Activated naive CD8-positive, alpha-beta T cell treated with anti-CD3 and anti-CD28 coated beads for 36 hours (primary cell): ENCODE data around the gene SYNJ1. TPM values are rescaled to one million over a fixed set of nuclear protein-coding genes. Genes with fewer than 3 reads are reported as not detected.
"Not testable (repeated sequence)": the region's sequence is repeated elsewhere in the genome, so short reads cannot be mapped to it uniquely, and the experiment has no call there.

Source experiments
- DNase-seq: peaks from one replicate; pipeline ENCODE4 v3.0.0; 2021
- H3K27ac Mint-ChIP-seq: one replicate; pipeline ENCODE4 v1.8.0; 2022; ENCODE audit warnings: mild to moderate bottlenecking, moderate library complexity, mixed read lengths
- H3K27me3 Mint-ChIP-seq: one replicate; pipeline ENCODE4 v1.8.0; 2022; ENCODE audit warnings: mild to moderate bottlenecking, mixed read lengths
- H3K36me3 Mint-ChIP-seq: one replicate; pipeline ENCODE4 v1.8.0; 2021; ENCODE audit warnings: mild to moderate bottlenecking, mixed read lengths
- H3K4me1 Mint-ChIP-seq: one replicate; pipeline ENCODE4 v1.8.0; 2021; ENCODE audit warnings: mixed read lengths
- H3K4me3 Mint-ChIP-seq: one replicate; pipeline ENCODE4 v1.8.0; 2022; ENCODE audit warnings: mild to moderate bottlenecking, moderate library complexity, mixed read lengths
- H3K9me3 Mint-ChIP-seq: one replicate; pipeline ENCODE4 v1.8.0; 2022; ENCODE audit warnings: mixed read lengths
- total RNA-seq, 2 experiments: library from RNA; stranded (reverse); gene quantifications; one replicate each; pipeline ENCODE4 v1.2.3, GENCODE V29; 2021

SYNJ1 gene
- total RNA-seq, 2 experiments from 2014 or later, result 6.3 to 6.6 TPM

- Mint-ChIP-seq H3K36me3 (peaks cover 3% of the 10 kb centered on the region), H3K4me3 (no peak overlapping the region), H3K4me1 (peaks cover 4% of the 10 kb centered on the region), H3K27me3 (peaks cover 17% of the 10 kb centered on the region), H3K9me3 (no peaks in the 10 kb centered on the region), H3K27ac (no peak overlapping the region)
- no peak for DNase-seq
Observed at GRCh38 chr21:32626621-32627196, 101.1 kb downstream of the SYNJ1 start.

GRCh38 chr21:32618218-32618617 lies 109.6 kb downstream of the SYNJ1 start:
- H3K4me3 Mint-ChIP-seq, H3K4me1 Mint-ChIP-seq, H3K36me3 Mint-ChIP-seq, H3K27ac Mint-ChIP-seq, DNase-seq, H3K9me3 Mint-ChIP-seq: not testable (repeated sequence)
- H3K27me3 Mint-ChIP-seq, result peaks cover 21% of the 10 kb centered on the region

GRCh38 chr21:32613436-32614043 lies 114.3 kb downstream of the SYNJ1 start:
- Mint-ChIP-seq H3K36me3 (peaks cover 3% of the 10 kb centered on the region), H3K4me1 (peaks cover 6% of the 10 kb centered on the region), H3K27me3 (peaks cover 7% of the 10 kb centered on the region), H3K27ac (peak overlapping the region; percentile 92), H3K9me3 (no peaks in the 10 kb centered on the region), H3K4me3 (peak overlapping the region; percentile 99)
- no peak for DNase-seq

GRCh38 chr21:32612999-32613337 lies 114.8 kb downstream of the SYNJ1 start:
- Mint-ChIP-seq H3K4me3 (peak overlapping the region; percentile 99), H3K4me1 (peaks cover 6% of the 10 kb centered on the region), H3K27me3 (peaks cover 1% of the 10 kb centered on the region), H3K27ac (peak overlapping the region; percentile 92), H3K36me3 (peaks cover 3% of the 10 kb centered on the region), H3K9me3 (no peaks in the 10 kb centered on the region)
- no peak for DNase-seq

GRCh38 chr21:32612075-32612998 lies 115.5 kb downstream of the SYNJ1 start, which contains the start of gene CFAP298:
Gene CFAP298, minus strand, starts transcription at chr21:32612377. Its CDS starts 134 bp downstream, at chr21:32612243.
- peak within 1 kb of the TSS; percentile 92 for H3K27ac Mint-ChIP-seq
- DNase-seq, result peak; percentile 89
- H3K4me1 Mint-ChIP-seq, result peaks cover 6% of the 10 kb centered on the region
- peak within 1 kb of the TSS; percentile 99 for H3K4me3 Mint-ChIP-seq
- H3K36me3 Mint-ChIP-seq, result peaks cover 4% of the 10 kb centered on the region
- no peaks in the 10 kb centered on the region for H3K27me3 Mint-ChIP-seq
- no peaks in the 10 kb centered on the region for H3K9me3 Mint-ChIP-seq

- Mint-ChIP-seq H3K4me3 (peak overlapping the region; percentile 99), H3K27ac (peak overlapping the region; percentile 92), H3K36me3 (peaks cover 6% of the 10 kb centered on the region), H3K4me1 (peaks cover 6% of the 10 kb centered on the region), H3K9me3 (no peaks in the 10 kb centered on the region), H3K27me3 (no peaks in the 10 kb centered on the region)
- DNase-seq, result peak; percentile 50
Observed at GRCh38 chr21:32611471-32611997, 116.3 kb downstream of the SYNJ1 start.

- peak overlapping the region; percentile 72 for H3K4me3 Mint-ChIP-seq
- not testable (repeated sequence) for H3K27me3 Mint-ChIP-seq, H3K9me3 Mint-ChIP-seq
Observed at GRCh38 chr21:32610940-32611339, 116.9 kb downstream of the SYNJ1 start.

GRCh38 chr21:32608851-32609250 lies 119.0 kb downstream of the SYNJ1 start:
- no peaks in the 10 kb centered on the region for H3K27me3 Mint-ChIP-seq
- H3K4me3 Mint-ChIP-seq, result no peak overlapping the region
- H3K9me3 Mint-ChIP-seq, result no peaks in the 10 kb centered on the region
- no peak overlapping the region for H3K27ac Mint-ChIP-seq
- H3K36me3 Mint-ChIP-seq, result peaks cover 17% of the 10 kb centered on the region
- H3K4me1 Mint-ChIP-seq, result peaks cover 6% of the 10 kb centered on the region
- DNase-seq, result no peak

More at GRCh38 chr21:32610940-32611339, 116.9 kb downstream of the SYNJ1 start:
- not testable (repeated sequence) for DNase-seq, H3K4me1 Mint-ChIP-seq, H3K36me3 Mint-ChIP-seq, H3K27ac Mint-ChIP-seq

GRCh38 chr21:32605469-32605868 lies 122.3 kb downstream of the SYNJ1 start:
- no peaks in the 10 kb centered on the region for H3K27me3 Mint-ChIP-seq
- H3K4me1 Mint-ChIP-seq, result peaks cover 2% of the 10 kb centered on the region
- no peaks in the 10 kb centered on the region for H3K9me3 Mint-ChIP-seq

GRCh38 chr21:32604464-32604863 lies 123.3 kb downstream of the SYNJ1 start:
- H3K4me1 Mint-ChIP-seq, result no peaks in the 10 kb centered on the region
- no peak overlapping the region for H3K27ac Mint-ChIP-seq
- peaks cover 20% of the 10 kb centered on the region for H3K36me3 Mint-ChIP-seq
- no peaks in the 10 kb centered on the region for H3K9me3 Mint-ChIP-seq
- DNase-seq, result no peak
- no peak overlapping the region for H3K4me3 Mint-ChIP-seq
- no peaks in the 10 kb centered on the region for H3K27me3 Mint-ChIP-seq

More at GRCh38 chr21:32605469-32605868, 122.3 kb downstream of the SYNJ1 start:
- no peak for DNase-seq
- Mint-ChIP-seq H3K36me3 (peaks cover 23% of the 10 kb centered on the region), H3K4me3 (no peak overlapping the region), H3K27ac (no peak overlapping the region)

GRCh38 chr21:32603131-32603530 lies 124.7 kb downstream of the SYNJ1 start:
- no peaks in the 10 kb centered on the region for H3K9me3 Mint-ChIP-seq

GRCh38 chr21:32602099-32602498 lies 125.7 kb downstream of the SYNJ1 start:
- Mint-ChIP-seq H3K9me3 (no peaks in the 10 kb centered on the region), H3K4me3 (no peak overlapping the region), H3K27me3 (no peaks in the 10 kb centered on the region), H3K36me3 (peaks cover 19% of the 10 kb centered on the region), H3K4me1 (no peaks in the 10 kb centered on the region), H3K27ac (no peak overlapping the region)
- DNase-seq, result no peak

More at GRCh38 chr21:32603131-32603530, 124.7 kb downstream of the SYNJ1 start:
- Mint-ChIP-seq H3K27me3 (no peaks in the 10 kb centered on the region), H3K4me1 (no peaks in the 10 kb centered on the region), H3K27ac (no peak overlapping the region), H3K36me3 (peaks cover 20% of the 10 kb centered on the region), H3K4me3 (no peak overlapping the region)
- DNase-seq, result no peak

- Mint-ChIP-seq H3K27ac (peak overlapping the region; percentile 38), H3K4me1 (peaks cover 2% of the 10 kb centered on the region), H3K27me3 (no peaks in the 10 kb centered on the region), H3K36me3 (peaks cover 9% of the 10 kb centered on the region), H3K9me3 (no peaks in the 10 kb centered on the region), H3K4me3 (no peak overlapping the region)
- no peak for DNase-seq
Observed at GRCh38 chr21:32599526-32599925, 128.3 kb downstream of the SYNJ1 start.

GRCh38 chr21:32599091-32599490 lies 128.7 kb downstream of the SYNJ1 start:
- Mint-ChIP-seq H3K27ac (peak overlapping the region; percentile 38), H3K4me3 (no peak overlapping the region), H3K4me1 (peaks cover 2% of the 10 kb centered on the region), H3K36me3 (peaks cover 6% of the 10 kb centered on the region), H3K27me3 (no peaks in the 10 kb centered on the region), H3K9me3 (no peaks in the 10 kb centered on the region)
- no peak for DNase-seq

GRCh38 chr21:32597205-32597604 lies 130.6 kb downstream of the SYNJ1 start:
- peaks cover 2% of the 10 kb centered on the region for H3K4me1 Mint-ChIP-seq
- no peak overlapping the region for H3K4me3 Mint-ChIP-seq
- H3K27me3 Mint-ChIP-seq, result no peaks in the 10 kb centered on the region
- no peak overlapping the region for H3K27ac Mint-ChIP-seq
- no peaks in the 10 kb centered on the region for H3K9me3 Mint-ChIP-seq
- DNase-seq, result no peak
- no peaks in the 10 kb centered on the region for H3K36me3 Mint-ChIP-seq
